Right lobe of liver (tissue), 6 donors: ENCODE results near the gene GPC6. TPM values are rescaled to one million over a fixed set of nuclear protein-coding genes. Genes with fewer than 3 reads are reported as not detected.

ENCODE experiments used
- ATAC-seq, 4 donors: fragments of 200-7000 bp; cut with Tn5 transposase; one replicate each; pipeline ENCODE4 v1.9.1; 2020; ENCODE audit warnings: mild to moderate bottlenecking in 4 of 4, moderate library complexity in 4 of 4
- DNase-seq, 3 donors: peaks; one replicate each; pipeline ENCODE4 v3.0.0-alpha.2; 2020
- H3K27ac ChIP-seq, 3 donors: fragments of 200-600 bp; one replicate each; pipeline ENCODE4 v1.8.0; 2022
- H3K27me3 ChIP-seq, 2 donors: fragments of 200-600 bp; one replicate each; pipeline ENCODE4 v1.8.0; 2022
- H3K36me3 ChIP-seq, 4 donors: fragments of 200-600 bp; sonication (generic) in 1 of 4; one replicate each; pipeline versions ENCODE4 v1.5.1 to v1.8.0; 2017 to 2022; ENCODE audit warnings: control low read depth in 1 of 4
- H3K4me1 ChIP-seq, 4 donors: fragments of 200-600 bp; sonication (generic) in 1 of 4; one replicate each; pipeline versions ENCODE4 v1.5.1 to v1.8.0; 2017 to 2022; ENCODE audit warnings: control low read depth in 1 of 4
- H3K4me3 ChIP-seq, 3 donors: fragments of 200-600 bp; one replicate each; pipeline ENCODE4 v1.8.0; 2022
- H3K9me3 ChIP-seq, 4 donors: fragments of 200-600 bp; sonication (generic) in 1 of 4; one replicate each; pipeline versions ENCODE4 v1.5.1 to v1.8.0; 2017 to 2022; ENCODE audit warnings: control low read depth in 1 of 4
- CTCF ChIP-seq, 4 donors: fragments of 200-600 bp in 3 of 4; fragments of 450-650 bp in 1 of 4; IDR thresholded peaks; one replicate each; pipeline versions ENCODE4 v1.5.1 to v1.8.0; 2016 to 2022; ENCODE audit warnings: antibody characterized with exemption in 4 of 4, mild to moderate bottlenecking in 2 of 4
- POLR2A ChIP-seq: fragments of 450-650 bp; IDR thresholded peaks from one replicate; pipeline ENCODE4 v1.6.1; 2017; ENCODE audit warnings: antibody characterized with exemption, mild to moderate bottlenecking
- WGBS: methylation state at CpG from one replicate; pipeline ENCODE4 v1.1.6; 2018; ENCODE audit warnings: low coverage, low lambda C conversion rate; ENCODE audit not compliant: insufficient coverage; ENCODE audit errors: missing lambda C conversion rate; 5-methylcytosine and 5-hydroxymethylcytosine counted together
- intact Hi-C, 2 donors: fragments of 100-400 bp; cut with DNase I; formaldehyde crosslinking; loops; one replicate each; pipeline versions ENCODE4 v1.11.2 to v1.14.1; 2022
- total RNA-seq, 6 experiments: library from RNA; depleted of rRNA in 2 of 6; stranded (reverse); fragments of >200 nt in 2 of 6; fragmentation: NEBNext Ultra II Directional in 3 of 6; extraction: Animal tissue kit (Norgen Biotek cat#: 25700) in 3 of 6; gene quantifications; one replicate each; pipeline versions ENCODE4 v1.1.0 to v1.2.4, GENCODE V29; 2016 to 2023
- donor health status: DM: no; HTN: yes; CAD: no.
- donor health status: DM: no; HTN: no; CAD: no.
- donor health status: DM: no; HTN: no; CAD: no.
- donor health status: DM: no; HTN: yes; CAD: no.
- donor health status: DM: no; HTN: yes; CAD: no.

GPC6 gene
- total RNA-seq, 6 experiments from 2014 or later: 18.6 to 30.1 (median 20.2) TPM

GRCh38 chr13:94286581-94286980 lies 1060.0 kb downstream of the GPC6 start:
- Histone ChIP-seq H3K27me3 (no peaks in the 10 kb centered on the region), H3K9me3 (no peaks in the 10 kb centered on the region), H3K4me1 (peaks cover 0 to 9% (median 3%) of the 10 kb centered on the region in 4 donors), H3K27ac (no peak overlapping the region), H3K4me3 (no peak overlapping the region), H3K36me3 (no peaks in the 10 kb centered on the region)
- intact Hi-C loops: no loop called here
- TF ChIP-seq CTCF (IDR thresholded peaks at IDR 0.05) (no peak), POLR2A (no peak)
- WGBS: 68% methylated on average over 3 of the region's 3 CpGs
- no peak for ATAC-seq
- DNase-seq: no peak

GRCh38 chr13:94291631-94292322 lies 1065.2 kb downstream of the GPC6 start:
- TF ChIP-seq POLR2A (no peak), CTCF (IDR thresholded peaks at IDR 0.05) (no peak)
- peak; percentile 89 to 98 (median 94) for ATAC-seq

GRCh38 chr13:94292323-94292640 lies 1065.7 kb downstream of the GPC6 start:
- ATAC-seq (no peak), DNase-seq (no peak)
- no peak overlapping the region for H3K4me3 ChIP-seq
- WGBS: 8% methylated on average over 1 of the region's 1 CpG
- no peaks in the 10 kb centered on the region for H3K9me3 ChIP-seq
- TF ChIP-seq CTCF (IDR thresholded peaks at IDR 0.05) (no peak), POLR2A (no peak)
- H3K36me3 ChIP-seq: no peaks in the 10 kb centered on the region
- peaks cover 0 to 16% (median 7%) of the 10 kb centered on the region in 4 donors for H3K4me1 ChIP-seq
- intact Hi-C loops: no loop called here
- H3K27ac ChIP-seq: peak overlapping the region; percentile 7 to 74 (median 41)
- no peaks in the 10 kb centered on the region for H3K27me3 ChIP-seq

More at GRCh38 chr13:94291631-94292322, 1065.2 kb downstream of the GPC6 start:
- no peak overlapping the region for H3K4me3 ChIP-seq
- H3K27me3 ChIP-seq: no peaks in the 10 kb centered on the region
- no peaks in the 10 kb centered on the region for H3K9me3 ChIP-seq
- peak overlapping the region; percentile 33 to 83 (median 72) for H3K27ac ChIP-seq
- WGBS: 26% methylated on average over 5 of the region's 5 CpGs
- H3K36me3 ChIP-seq: no peaks in the 10 kb centered on the region
- peaks cover 0 to 15% (median 5%) of the 10 kb centered on the region in 4 donors for H3K4me1 ChIP-seq
- intact Hi-C loops: no loop called here
- DNase-seq: peak in 1 of 3 donors; percentile 74

- TF ChIP-seq POLR2A: no peak
- no peak for TF ChIP-seq CTCF (IDR thresholded peaks at IDR 0.05)
- no peaks in the 10 kb centered on the region for H3K36me3 ChIP-seq
- no peaks in the 10 kb centered on the region for H3K27me3 ChIP-seq
- H3K4me3 ChIP-seq: no peak overlapping the region
- H3K27ac ChIP-seq: no peak overlapping the region
- H3K4me1 ChIP-seq: peaks cover 0 to 10% (median 3%) of the 10 kb centered on the region in 4 donors
- intact Hi-C loops: no loop called here
- 40% methylated on average over 3 of the region's 3 CpGs for WGBS
- H3K9me3 ChIP-seq: no peaks in the 10 kb centered on the region
- ATAC-seq (no peak), DNase-seq (no peak)
These were observed 1069.9 kb downstream of the GPC6 start for GRCh38 chr13:94296471-94296870.
